ENCODE results near the gene CES4A. TPM values are rescaled to one million over a fixed set of nuclear protein-coding genes. Genes with fewer than 3 reads are reported as not detected.
A peak's percentile ranks its signal among the peaks of the same experiment; 100 is the strongest.

CES4A gene
- total and polyA plus RNA-seq, 4 experiments from 2014 or later, result 4.1 to 21.9 (median 16.0) TPM

- Histone ChIP-seq H3K4me3 (ENCODE audit: low read length in 2 of 2) (no peak overlapping the region), H3K36me3 (ENCODE audit: insufficient read depth, low read length) (peaks cover 32% of the 10 kb centered on the region), H3K9me3 (ENCODE audit: control insufficient read depth in 1 of 2, low read length in 2 of 2) (no peaks in the 10 kb centered on the region), H3K27me3 (ENCODE audit: insufficient read depth, low read length) (peaks cover 16% of the 10 kb centered on the region), H3K4me1 (ENCODE audit: insufficient read depth, low read length) (peaks cover 11% of the 10 kb centered on the region), H3K27ac (ENCODE audit: low read depth, low read length) (no peak overlapping the region)
- H3K4me1 Mint-ChIP-seq, result peaks cover 9 to 24% (median 13%) of the 10 kb centered on the region in 4 donors
- no peak overlapping the region for H3K27ac Mint-ChIP-seq
- peaks cover 16 to 17% of the 10 kb centered on the region in 2 donors for H3K27me3 Mint-ChIP-seq
- H3K4me3 Mint-ChIP-seq, result no peak overlapping the region
- CTCF ChIA-PET (ENCODE audit: partially characterized antibody), result interaction anchor here (2.5 kb wide), 1 partner anchor 239 kb away, joined by 8 read pairs; no protein-coding TSS in a partner anchor
- peaks cover 16 to 26% of the 10 kb centered on the region in 2 donors for H3K36me3 Mint-ChIP-seq
- peak in 1 of 5 donors; percentile 8 for DNase-seq
- no peaks in the 10 kb centered on the region for H3K9me3 Mint-ChIP-seq
- intact Hi-C loops (cut with micrococcal nuclease), result loop anchor here (2.0 kb wide), 1 partner anchor 215 kb away; no protein-coding TSS in a partner anchor
- POLR2A ChIA-PET (ENCODE audit: partially characterized antibody), result no interaction called here
Observed at GRCh38 chr16:66945939-66946338, 42.5 kb upstream of the CES4A start.

GRCh38 chr16:66946541-66946940 lies 41.8 kb upstream of the CES4A start:
- ChIA-PET CTCF (ENCODE audit: partially characterized antibody) (interaction anchor here (2.5 kb wide), 1 partner anchor 239 kb away, joined by 8 read pairs; no protein-coding TSS in a partner anchor), POLR2A (ENCODE audit: partially characterized antibody) (no interaction called here)
- peaks cover 26% of the 10 kb centered on the region for H3K36me3 ChIP-seq (ENCODE audit: insufficient read depth, low read length)
- H3K4me3 Mint-ChIP-seq, result peak overlapping the region in 1 of 8 donors; percentile 3
- no peak overlapping the region for H3K27ac Mint-ChIP-seq
- peaks cover 9 to 24% (median 13%) of the 10 kb centered on the region in 4 donors for H3K4me1 Mint-ChIP-seq
- peaks cover 0 to 5% (median 2%) of the 10 kb centered on the region in 8 donors for H3K9me3 Mint-ChIP-seq
- peak in 1 of 5 donors; percentile 9 for DNase-seq
- peaks cover 11% of the 10 kb centered on the region for H3K4me1 ChIP-seq (ENCODE audit: insufficient read depth, low read length)
- peaks cover 20 to 21% of the 10 kb centered on the region in 2 donors for H3K27me3 Mint-ChIP-seq
- peaks cover 13 to 21% of the 10 kb centered on the region in 2 donors for H3K36me3 Mint-ChIP-seq
- H3K9me3 ChIP-seq (ENCODE audit: control insufficient read depth in 1 of 2, low read length in 2 of 2), result no peaks in the 10 kb centered on the region
- H3K4me3 ChIP-seq (ENCODE audit: low read length in 2 of 2), result no peak overlapping the region
- intact Hi-C loops (cut with micrococcal nuclease), result loop anchor here (2.0 kb wide), 1 partner anchor 214 kb away; no protein-coding TSS in a partner anchor
- no peak overlapping the region for H3K27ac ChIP-seq (ENCODE audit: low read depth, low read length)
- peaks cover 16% of the 10 kb centered on the region for H3K27me3 ChIP-seq (ENCODE audit: insufficient read depth, low read length)

GRCh38 chr16:66946974-66947301 lies 41.5 kb upstream of the CES4A start:
- Mint-ChIP-seq H3K4me3 (peak overlapping the region; percentile 86 to 96 (median 90)), H3K36me3 (peaks cover 15 to 19% of the 10 kb centered on the region in 2 donors), H3K9me3 (peaks cover 0 to 8% (median 4%) of the 10 kb centered on the region in 8 donors), H3K27me3 (peaks cover 24 to 25% of the 10 kb centered on the region in 2 donors), H3K27ac (peak overlapping the region in 4 of 7 donors; percentile 23 to 79 (median 52)), H3K4me1 (peaks cover 9 to 24% (median 13%) of the 10 kb centered on the region in 4 donors)
- Histone ChIP-seq H3K36me3 (ENCODE audit: insufficient read depth, low read length) (peaks cover 22% of the 10 kb centered on the region), H3K4me1 (ENCODE audit: insufficient read depth, low read length) (peaks cover 11% of the 10 kb centered on the region), H3K4me3 (ENCODE audit: low read length in 2 of 2) (no peak overlapping the region), H3K27ac (ENCODE audit: low read depth, low read length) (no peak overlapping the region), H3K27me3 (ENCODE audit: insufficient read depth, low read length) (peaks cover 16% of the 10 kb centered on the region), H3K9me3 (ENCODE audit: control insufficient read depth in 1 of 2, low read length in 2 of 2) (no peaks in the 10 kb centered on the region)
- intact Hi-C loops (cut with micrococcal nuclease), result loop anchor here (2.0 kb wide), 1 partner anchor 214 kb away; no protein-coding TSS in a partner anchor
- CTCF ChIA-PET (ENCODE audit: partially characterized antibody), result interaction anchor here (0.7 to 2.5 kb wide), 3 partner anchors 25 to 238 kb away, joined by 3 to 8 read pairs (median 4); no protein-coding TSS in a partner anchor
- POLR2A ChIA-PET (ENCODE audit: partially characterized antibody), result interaction anchor here (1.4 kb wide), 1 partner anchor 13 kb away, joined by 6 read pairs; the partner anchor contains the start of gene CIAO2B
- no peak for DNase-seq

GRCh38 chr16:66947302-66948065 lies 40.9 kb upstream of the CES4A start:
- Histone ChIP-seq H3K4me3 (ENCODE audit: low read length in 2 of 2) (peak overlapping the region in 1 of 2 donors; percentile 60), H3K4me1 (ENCODE audit: insufficient read depth, low read length) (peaks cover 11% of the 10 kb centered on the region), H3K36me3 (ENCODE audit: insufficient read depth, low read length) (peaks cover 16% of the 10 kb centered on the region), H3K9me3 (ENCODE audit: control insufficient read depth in 1 of 2, low read length in 2 of 2) (no peaks in the 10 kb centered on the region), H3K27me3 (ENCODE audit: insufficient read depth, low read length) (peaks cover 16% of the 10 kb centered on the region), H3K27ac (ENCODE audit: low read depth, low read length) (no peak overlapping the region)
- ChIA-PET POLR2A (ENCODE audit: partially characterized antibody) (interaction anchor here (0.6 to 1.4 kb wide), 2 partner anchors 14 to 271 kb away, joined by 3 to 6 read pairs; partner anchors contain the start of gene CIAO2B), CTCF (ENCODE audit: partially characterized antibody) (interaction anchor here (0.7 to 2.5 kb wide), 5 partner anchors 9 to 238 kb away, joined by 3 to 8 read pairs (median 4); no protein-coding TSS in a partner anchor)
- peak overlapping the region in 6 of 7 donors; percentile 10 to 79 (median 39) for H3K27ac Mint-ChIP-seq
- H3K4me1 Mint-ChIP-seq, result peaks cover 9 to 24% (median 13%) of the 10 kb centered on the region in 4 donors
- DNase-seq, result peak; percentile 77 to 83 (median 81)
- H3K4me3 Mint-ChIP-seq, result peak overlapping the region; percentile 86 to 96 (median 90)
- intact Hi-C loops (cut with micrococcal nuclease), result loop anchor here (2.0 kb wide), 1 partner anchor 213 kb away; no protein-coding TSS in a partner anchor
- peaks cover 26 to 27% of the 10 kb centered on the region in 2 donors for H3K27me3 Mint-ChIP-seq
- peaks cover 10 to 13% of the 10 kb centered on the region in 2 donors for H3K36me3 Mint-ChIP-seq
- H3K9me3 Mint-ChIP-seq, result peaks cover 0 to 8% (median 4%) of the 10 kb centered on the region in 8 donors

- intact Hi-C loops (cut with micrococcal nuclease), result no loop called here
- Histone ChIP-seq H3K27me3 (ENCODE audit: insufficient read depth, low read length) (peaks cover 16% of the 10 kb centered on the region), H3K27ac (ENCODE audit: low read depth, low read length) (no peak overlapping the region), H3K4me1 (ENCODE audit: insufficient read depth, low read length) (peaks cover 11% of the 10 kb centered on the region), H3K36me3 (ENCODE audit: insufficient read depth, low read length) (peaks cover 8% of the 10 kb centered on the region), H3K4me3 (ENCODE audit: low read length in 2 of 2) (peak overlapping the region; percentile 42 to 60), H3K9me3 (ENCODE audit: control insufficient read depth in 1 of 2, low read length in 2 of 2) (no peaks in the 10 kb centered on the region)
- peak overlapping the region; percentile 86 to 96 (median 90) for H3K4me3 Mint-ChIP-seq
- peak overlapping the region in 2 of 7 donors; percentile 88 to 89 for H3K27ac Mint-ChIP-seq
- peaks cover 0 to 8% (median 4%) of the 10 kb centered on the region in 8 donors for H3K9me3 Mint-ChIP-seq
- ChIA-PET POLR2A (ENCODE audit: partially characterized antibody) (interaction anchor here (1.4 kb wide), 1 partner anchor 14 kb away, joined by 6 read pairs; the partner anchor contains the start of gene CIAO2B), CTCF (ENCODE audit: partially characterized antibody) (interaction anchor here (1.2 kb wide), 1 partner anchor 10 kb away, joined by 6 read pairs; no protein-coding TSS in a partner anchor)
- H3K4me1 Mint-ChIP-seq, result peaks cover 9 to 24% (median 13%) of the 10 kb centered on the region in 4 donors
- peak in 1 of 5 donors; percentile 33 for DNase-seq
- peaks cover 5 to 7% of the 10 kb centered on the region in 2 donors for H3K36me3 Mint-ChIP-seq
- peaks cover 30 to 34% of the 10 kb centered on the region in 2 donors for H3K27me3 Mint-ChIP-seq
Observed at GRCh38 chr16:66948134-66948836, 40.1 kb upstream of the CES4A start.

GRCh38 chr16:66948837-66949225 lies 39.6 kb upstream of the CES4A start:
- Mint-ChIP-seq H3K27me3 (peaks cover 31 to 37% of the 10 kb centered on the region in 2 donors), H3K27ac (no peak overlapping the region), H3K36me3 (peaks cover 5 to 7% of the 10 kb centered on the region in 2 donors), H3K4me1 (peaks cover 9 to 24% (median 13%) of the 10 kb centered on the region in 4 donors), H3K9me3 (peaks cover 0 to 8% (median 4%) of the 10 kb centered on the region in 8 donors), H3K4me3 (peak overlapping the region; percentile 86 to 96 (median 90))
- intact Hi-C loops (cut with micrococcal nuclease), result no loop called here
- no peaks in the 10 kb centered on the region for H3K9me3 ChIP-seq (ENCODE audit: control insufficient read depth in 1 of 2, low read length in 2 of 2)
- DNase-seq, result no peak
- H3K4me3 ChIP-seq (ENCODE audit: low read length in 2 of 2), result no peak overlapping the region
- peaks cover 3% of the 10 kb centered on the region for H3K36me3 ChIP-seq (ENCODE audit: insufficient read depth, low read length)
- ChIA-PET CTCF (ENCODE audit: partially characterized antibody) (no interaction called here), POLR2A (ENCODE audit: partially characterized antibody) (no interaction called here)
- H3K4me1 ChIP-seq (ENCODE audit: insufficient read depth, low read length), result peaks cover 11% of the 10 kb centered on the region
- no peak overlapping the region for H3K27ac ChIP-seq (ENCODE audit: low read depth, low read length)
- H3K27me3 ChIP-seq (ENCODE audit: insufficient read depth, low read length), result peaks cover 16% of the 10 kb centered on the region
